Cardiac muscle cell (in vitro differentiated cells and primary cell): ENCODE measurements around the gene APAF1. TPM values are rescaled to one million over a fixed set of nuclear protein-coding genes. Genes with fewer than 3 reads are reported as not detected.
A peak's percentile ranks its signal among the peaks of the same experiment; 100 is the strongest.

Experiments
- DNase-seq, 2 donors: peaks; one replicate each; pipeline versions ENCODE4 v3.0.0 to v3.0.0-alpha.2; 2010 to 2017; ENCODE audit warnings: low read depth in 1 of 2, low spot score in 1 of 2
- H3K27ac ChIP-seq: fragments of 200-600 bp; sonication (generic); 2 replicates; pipeline ENCODE4 v1.5.1; 2016
- H3K27me3 ChIP-seq: fragments of 200-600 bp; sonication (generic); 2 replicates; pipeline ENCODE4 v1.6.0; 2016; ENCODE audit warnings: control low read depth
- H3K36me3 ChIP-seq: fragments of 200-600 bp; sonication (generic); 2 replicates; pipeline ENCODE4 v1.5.1; 2016; ENCODE audit warnings: control low read depth
- H3K4me1 ChIP-seq: fragments of 200-600 bp; sonication (generic); 2 replicates; pipeline ENCODE4 v1.8.1; 2017; ENCODE audit warnings: low read depth, mild to moderate bottlenecking, mixed run types
- H3K4me3 ChIP-seq: fragments of 200-600 bp; sonication (generic); 2 replicates; pipeline ENCODE4 v1.5.1; 2016; ENCODE audit warnings: mild to moderate bottlenecking
- H3K9me3 ChIP-seq: fragments of 200-600 bp; sonication (generic); 2 replicates; pipeline ENCODE4 v1.5.1; 2017; ENCODE audit warnings: low read depth, mild to moderate bottlenecking, control low read depth
- polyA plus RNA-seq: library from polyadenylated mRNA; unstranded; fragments of >200 nt; fragmentation: Nextera tagmentation; extraction: Ambion mirVana; gene quantifications from 2 replicates; pipeline ENCODE4 v1.2.1, GENCODE V29; 2016
- total RNA-seq: library from RNA; depleted of rRNA; stranded (reverse); fragments of >200 nt; gene quantifications from 2 replicates; pipeline ENCODE4 v1.2.3, GENCODE V29; 2016
- TF ChIP-seq, protein P1 (sequence below): IDR thresholded peaks from 2 replicates; pipeline ENCODE4 v1.5.1; 2012; ENCODE audit warnings: low read depth, mild to moderate bottlenecking, low read length

Gene APAF1
- total and polyA plus RNA-seq, 2 experiments from 2014 or later, result 11.8 to 13.8 TPM

DNA sequence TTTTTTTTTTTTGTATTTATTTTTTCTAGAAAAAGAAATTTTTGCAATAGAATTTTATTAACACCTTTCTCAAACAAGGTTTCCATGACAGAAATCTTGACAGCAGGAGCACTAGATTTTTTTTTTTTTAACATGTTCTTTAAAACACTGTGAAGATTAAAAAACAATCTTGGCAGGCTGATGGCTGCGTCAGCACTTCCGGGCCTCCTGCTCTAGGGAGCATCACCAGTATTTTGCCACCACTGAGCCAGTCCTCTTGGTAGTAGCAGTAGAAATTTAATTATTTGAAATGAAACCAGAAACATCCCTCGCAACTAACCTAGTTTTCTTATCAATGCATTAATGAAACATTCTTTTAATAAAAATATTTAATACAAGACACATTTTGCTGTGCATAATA is 99.6 kb downstream of the APAF1 start:
- TF ChIP-seq, protein P1, sequence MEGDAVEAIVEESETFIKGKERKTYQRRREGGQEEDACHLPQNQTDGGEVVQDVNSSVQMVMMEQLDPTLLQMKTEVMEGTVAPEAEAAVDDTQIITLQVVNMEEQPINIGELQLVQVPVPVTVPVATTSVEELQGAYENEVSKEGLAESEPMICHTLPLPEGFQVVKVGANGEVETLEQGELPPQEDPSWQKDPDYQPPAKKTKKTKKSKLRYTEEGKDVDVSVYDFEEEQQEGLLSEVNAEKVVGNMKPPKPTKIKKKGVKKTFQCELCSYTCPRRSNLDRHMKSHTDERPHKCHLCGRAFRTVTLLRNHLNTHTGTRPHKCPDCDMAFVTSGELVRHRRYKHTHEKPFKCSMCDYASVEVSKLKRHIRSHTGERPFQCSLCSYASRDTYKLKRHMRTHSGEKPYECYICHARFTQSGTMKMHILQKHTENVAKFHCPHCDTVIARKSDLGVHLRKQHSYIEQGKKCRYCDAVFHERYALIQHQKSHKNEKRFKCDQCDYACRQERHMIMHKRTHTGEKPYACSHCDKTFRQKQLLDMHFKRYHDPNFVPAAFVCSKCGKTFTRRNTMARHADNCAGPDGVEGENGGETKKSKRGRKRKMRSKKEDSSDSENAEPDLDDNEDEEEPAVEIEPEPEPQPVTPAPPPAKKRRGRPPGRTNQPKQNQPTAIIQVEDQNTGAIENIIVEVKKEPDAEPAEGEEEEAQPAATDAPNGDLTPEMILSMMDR, result no peak
- H3K27me3 ChIP-seq, result peaks cover 30% of the 10 kb centered on the region
- H3K9me3 ChIP-seq, result no peaks in the 10 kb centered on the region
- no peaks in the 10 kb centered on the region for H3K36me3 ChIP-seq
- H3K27ac ChIP-seq, result no peak overlapping the region
- no peaks in the 10 kb centered on the region for H3K4me1 ChIP-seq
- no peak overlapping the region for H3K4me3 ChIP-seq
- peak in 1 of 2 donors; percentile 38 for DNase-seq

DNA sequence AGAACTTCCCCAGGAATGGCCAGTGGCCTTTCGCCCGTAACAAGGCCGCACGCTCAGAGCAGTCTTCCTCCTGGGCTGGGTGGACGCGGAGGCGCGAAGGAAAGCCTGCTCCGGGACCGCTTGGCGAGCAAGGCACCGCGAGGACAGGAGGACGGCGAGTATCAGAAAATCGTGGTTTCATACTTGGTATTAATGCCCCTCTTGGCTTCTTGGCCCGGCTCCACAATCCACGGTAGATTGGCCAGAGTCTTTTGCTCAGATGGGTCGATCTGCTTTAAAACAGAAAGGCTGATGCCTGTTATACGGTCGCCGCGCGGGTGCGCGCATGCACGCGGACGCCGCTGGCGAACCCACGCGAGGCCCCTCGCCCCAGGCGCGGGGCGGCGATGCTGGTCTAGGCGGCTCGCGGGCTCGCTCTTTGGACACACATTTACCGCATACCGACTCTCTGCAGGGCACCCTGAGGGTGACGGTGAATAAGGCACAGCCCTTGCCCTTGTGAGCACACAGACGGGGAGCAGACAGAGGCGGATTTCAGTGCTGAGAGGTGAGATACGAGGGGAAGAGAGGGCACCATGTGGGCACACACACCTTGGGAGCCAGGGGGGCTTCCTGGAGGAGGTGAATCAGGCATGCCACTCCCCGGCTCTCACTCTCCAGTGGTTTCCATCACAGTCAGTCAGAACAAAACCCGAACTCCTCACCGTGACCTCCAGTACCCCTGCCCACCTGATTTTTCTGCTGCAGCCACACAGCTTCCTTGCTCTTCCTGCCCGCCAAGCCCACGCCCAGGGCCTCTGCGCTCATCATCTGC is 100.7 kb downstream of the APAF1 start:
- TF ChIP-seq, protein P1, result no peak
- peak; percentile 19 to 42 for DNase-seq
- Histone ChIP-seq H3K4me3 (peak overlapping the region; percentile 21), H3K4me1 (no peaks in the 10 kb centered on the region), H3K9me3 (no peaks in the 10 kb centered on the region), H3K27ac (no peak overlapping the region), H3K27me3 (peaks cover 30% of the 10 kb centered on the region), H3K36me3 (no peaks in the 10 kb centered on the region)

DNA sequence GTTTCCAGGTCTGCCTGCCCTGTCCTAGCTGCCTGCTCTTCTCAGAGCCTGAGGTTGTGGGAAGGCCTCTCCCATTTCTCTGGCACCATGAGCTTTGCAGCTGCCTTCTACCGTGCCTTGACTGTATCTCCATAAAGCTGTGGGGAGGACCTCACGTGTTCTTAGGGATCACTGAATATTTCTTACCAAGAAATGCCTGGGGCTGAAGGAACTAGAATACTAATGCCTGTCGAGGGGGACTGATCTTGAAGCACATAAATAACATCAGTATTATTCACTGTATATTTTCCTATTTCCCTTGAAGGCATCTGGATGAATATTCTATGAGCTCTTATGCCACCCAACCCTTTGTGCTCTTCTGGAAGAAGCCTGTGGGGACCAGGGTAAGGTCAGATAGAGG is 103.4 kb downstream of the APAF1 start:
- no peaks in the 10 kb centered on the region for H3K9me3 ChIP-seq
- TF ChIP-seq, protein P1, result no peak
- no peak overlapping the region for H3K27ac ChIP-seq
- peaks cover 30% of the 10 kb centered on the region for H3K27me3 ChIP-seq
- DNase-seq, result no peak
- H3K4me3 ChIP-seq, result no peak overlapping the region
- H3K36me3 ChIP-seq, result no peaks in the 10 kb centered on the region
- H3K4me1 ChIP-seq, result no peaks in the 10 kb centered on the region

DNA sequence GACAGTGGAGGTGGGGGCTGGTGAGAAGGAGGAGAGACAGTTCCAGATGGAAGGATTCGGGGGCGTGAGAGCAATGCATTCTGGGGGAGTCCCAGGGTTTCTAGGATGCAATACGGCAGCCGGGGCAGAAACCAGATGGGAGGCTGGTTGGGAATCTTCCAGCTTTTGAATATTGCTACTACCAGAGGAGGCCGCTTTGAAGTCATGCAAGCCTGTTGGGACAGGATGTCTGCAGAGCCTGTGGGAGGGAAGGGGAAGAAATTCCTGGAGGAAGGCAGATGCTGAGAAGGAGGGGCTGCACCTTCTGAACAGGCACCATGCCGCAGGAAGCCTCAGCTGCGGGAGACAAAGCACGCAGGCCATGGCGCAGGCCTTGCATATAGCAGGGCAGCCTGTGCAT is 105.4 kb downstream of the APAF1 start:
- H3K36me3 ChIP-seq, result no peaks in the 10 kb centered on the region
- DNase-seq, result no peak

DNA sequence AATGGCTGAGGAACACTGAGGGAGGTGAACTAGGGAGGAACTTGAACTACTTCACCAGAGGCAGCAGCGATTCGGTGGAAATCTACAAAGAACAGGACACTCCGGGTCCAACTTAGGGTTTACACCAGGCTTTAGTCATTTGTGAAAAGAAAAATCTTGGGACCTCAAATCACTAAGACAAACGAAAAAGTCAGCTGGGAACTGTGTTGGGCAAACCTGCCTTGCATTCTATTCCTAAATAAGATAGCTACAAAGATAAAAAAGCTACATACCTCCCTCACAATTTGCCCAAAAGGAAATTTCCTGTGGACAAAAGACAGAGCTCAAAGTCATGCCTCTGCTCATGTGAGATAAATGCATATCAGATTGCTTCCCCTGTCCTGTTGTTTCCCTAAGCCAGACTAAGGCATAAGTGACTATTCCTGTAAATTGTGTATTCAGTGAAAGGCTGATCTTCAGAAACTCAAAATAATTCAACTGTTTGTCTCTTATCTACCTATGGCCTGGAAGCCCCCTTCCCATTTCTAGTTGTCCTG is 106.6 kb downstream of the APAF1 start:
- peaks cover 10% of the 10 kb centered on the region for H3K27me3 ChIP-seq

More for the DNA sequence above, 105.4 kb downstream of the APAF1 start:
- Histone ChIP-seq H3K9me3 (no peaks in the 10 kb centered on the region), H3K27me3 (peaks cover 21% of the 10 kb centered on the region), H3K4me3 (no peak overlapping the region), H3K27ac (no peak overlapping the region), H3K4me1 (no peaks in the 10 kb centered on the region)
- TF ChIP-seq, protein P1, result no peak

More for the DNA sequence above, 106.6 kb downstream of the APAF1 start:
- DNase-seq, result no peak
- Histone ChIP-seq H3K9me3 (no peaks in the 10 kb centered on the region), H3K4me3 (no peak overlapping the region), H3K4me1 (no peaks in the 10 kb centered on the region), H3K36me3 (no peaks in the 10 kb centered on the region), H3K27ac (no peak overlapping the region)
- TF ChIP-seq, protein P1, result no peak
